HepG2 (cell line): Measurements from ENCODE around the gene C3orf52. TPM values are rescaled to one million over a fixed set of nuclear protein-coding genes. Genes with fewer than 3 reads are reported as not detected.

Experiments used
- ARID5B ChIP-seq: IDR thresholded peaks from 2 replicates; pipeline ENCODE4 v1.4.0; 2020; ENCODE audit warnings: mild to moderate bottlenecking, missing genetic modification reagents
- ATAD3A ChIP-seq: sonication (generic); formaldehyde crosslinking; IDR thresholded peaks from 2 replicates; pipeline ENCODE4 v1.4.0; 2020; ENCODE audit warnings: missing genetic modification reagents
- CREB1 ChIP-seq, 2 experiments: fragments of 450-650 bp in 1 of 2; IDR thresholded peaks; 2 replicates each; pipeline ENCODE4 v1.6.1; 2016 to 2017; ENCODE audit warnings: control low read depth in 1 of 2, mild to moderate bottlenecking in 1 of 2, missing compliant biosample characterization in 1 of 2, missing genetic modification characterization in 1 of 2
- EED ChIP-seq: sonication (generic); formaldehyde crosslinking; IDR thresholded peaks from 2 replicates; pipeline ENCODE4 v1.5.0; 2020; ENCODE audit warnings: mild to moderate bottlenecking, missing genetic modification reagents
- KAT2B ChIP-seq: fragments of 150-350 bp; IDR thresholded peaks from 2 replicates; pipeline ENCODE4 v1.6.1; 2014; ENCODE audit warnings: low read depth, low read length, borderline replicate concordance
- KLF11 ChIP-seq: IDR thresholded peaks from 2 replicates; pipeline ENCODE4 v1.6.1; 2016; ENCODE audit warnings: missing compliant biosample characterization
- MXD1 ChIP-seq: sonication (generic); formaldehyde crosslinking; IDR thresholded peaks from 2 replicates; pipeline ENCODE4 v1.4.0; 2020; ENCODE audit warnings: mild to moderate bottlenecking, missing genetic modification reagents
- PRDM10 ChIP-seq: sonication (generic); formaldehyde crosslinking; IDR thresholded peaks from 2 replicates; pipeline ENCODE4 v1.4.0; 2020; ENCODE audit warnings: low read depth, missing genetic modification reagents
- REXO4 ChIP-seq: sonication (generic); formaldehyde crosslinking; IDR thresholded peaks from 2 replicates; pipeline ENCODE4 v1.8.0; 2022; ENCODE audit warnings: missing genetic modification reagents, mild to moderate bottlenecking, borderline replicate concordance
- RFX3 ChIP-seq: IDR thresholded peaks from 2 replicates; pipeline ENCODE4 v1.6.1; 2016; ENCODE audit warnings: missing biosample characterization, missing genetic modification reagents
- TBX3 ChIP-seq: fragments of 450-650 bp; IDR thresholded peaks from 2 replicates; pipeline ENCODE4 v1.6.1; 2017; ENCODE audit warnings: antibody characterized with exemption, mild to moderate bottlenecking, inconsistent platforms, borderline replicate concordance
- TEAD3 ChIP-seq: optimal IDR thresholded peaks from 2 replicates; pipeline ENCODE3; 2016; ENCODE audit warnings: borderline replicate concordance
- ZNF142 ChIP-seq: sonication (generic); formaldehyde crosslinking; IDR thresholded peaks from 2 replicates; pipeline ENCODE4 v1.4.0; 2020; ENCODE audit warnings: missing genetic modification reagents
- ZNF558 ChIP-seq: sonication (generic); formaldehyde crosslinking; IDR thresholded peaks from 2 replicates; pipeline ENCODE4 v1.9.0; 2022; ENCODE audit warnings: mild to moderate bottlenecking, missing genetic modification reagents, borderline replicate concordance
- ZNF839 ChIP-seq: sonication (generic); formaldehyde crosslinking; IDR thresholded peaks from 2 replicates; pipeline ENCODE4 v1.4.0; 2020; ENCODE audit warnings: missing genetic modification reagents, mild to moderate bottlenecking, borderline replicate concordance
- ZNF883 ChIP-seq: sonication (generic); formaldehyde crosslinking; IDR thresholded peaks from 2 replicates; pipeline ENCODE4 v1.5.1; 2020; ENCODE audit warnings: mild to moderate bottlenecking, missing genetic modification reagents; ENCODE audit errors: not compliant biosample characterization
- polyA plus RNA-seq, 8 experiments: library from polyadenylated mRNA; depleted of rRNA in 3 of 8; stranded (reverse) in 7 of 8; unstranded in 1 of 8; fragments of >200 nt; fragmentation: Illumina TruSeq in 4 of 8; extraction: Trizol in 4 of 8; gene quantifications; 2 replicates each; pipeline versions ENCODE4 v1.2.1 to v1.2.3, GENCODE V29; 2011 to 2016; ENCODE audit warnings: low read depth in 4 of 8, missing spikeins in 1 of 8, mixed read lengths in 1 of 8; ENCODE audit not compliant: insufficient read depth in 1 of 8
- total RNA-seq, 5 experiments: library from RNA; depleted of rRNA; stranded (reverse); fragments of >200 nt; fragmentation: Illumina TruSeq; extraction: Trizol; gene quantifications; 2 replicates each; pipeline ENCODE4 v1.2.3, GENCODE V29; 2016; ENCODE audit warnings: low read depth in 1 of 5

The C3orf52 gene
- total and polyA plus RNA-seq, 2 of the 13 experiments (the other 11 are each of a cell fraction or from before 2014, with no cell fraction given), result 0.79 to 1.2 TPM

GRCh38 chr3:112042842-112043280, 43.3 kb upstream of the C3orf52 start (continued):
- TF ChIP-seq PRDM10 (peak; percentile 88), TEAD3 (CRISPR knock-in tag) (no peak), RFX3 (CRISPR knock-in tag) (peak; percentile 39; the same call in 1 of the 2 replicates), KLF11 (no peak), ZNF839 (no peak), EED (no peak), REXO4 (no peak), TBX3 (peak; percentile 65; the same call in 1 of the 2 replicates), ARID5B (peak; percentile 21; the same call in 1 of the 2 replicates), MXD1 (no peak), CREB1 (IDR thresholded peaks at IDR 0.05) (peak; percentile 38; the same call in 1 of the 2 replicates), CREB1 (CRISPR knock-in tag; IDR thresholded peaks at IDR 0.05) (no peak), ZNF883 (no peak), ZNF558 (no peak), KAT2B (no peak), ATAD3A (no peak), ZNF142 (no peak)
